Astrocyte (in vitro differentiated cells and primary cell): ENCODE data around the gene KREMEN1. TPM values are rescaled to one million over a fixed set of nuclear protein-coding genes. Genes with fewer than 3 reads are reported as not detected.

Experiments
- DNase-seq: peaks from one replicate; pipeline ENCODE4 v3.0.0-alpha.2; 2010; ENCODE audit warnings: low read depth
- FAIRE-seq: peaks from 2 replicates; lab custom pipeline; 2011; peaks lifted over from hg19 to GRCh38; lab: Jason Lieb, UNC
- H2AFZ ChIP-seq: 2 replicates; pipeline ENCODE4 v1.6.0; 2012; ENCODE audit warnings: low read depth, low read length, inconsistent platforms
- H3K27ac ChIP-seq: 2 replicates; pipeline ENCODE4 v1.5.1; 2011; ENCODE audit warnings: low read depth, low read length, inconsistent platforms
- H3K27me3 ChIP-seq: 2 replicates; pipeline ENCODE4 v1.6.0; 2011; ENCODE audit warnings: low read length, inconsistent platforms; ENCODE audit not compliant: insufficient read depth
- H3K36me3 ChIP-seq: 2 replicates; pipeline ENCODE4 v1.5.1; 2011; ENCODE audit warnings: low read length, inconsistent platforms; ENCODE audit not compliant: insufficient read depth
- H3K4me1 ChIP-seq: 2 replicates; pipeline ENCODE4 v1.5.1; 2011; ENCODE audit warnings: low read length, inconsistent platforms; ENCODE audit not compliant: insufficient read depth
- H3K4me2 ChIP-seq: 2 replicates; pipeline ENCODE4 v1.6.0; 2012; ENCODE audit warnings: low read length, inconsistent platforms
- H3K4me3 ChIP-seq: 2 replicates; pipeline ENCODE4 v1.5.1; 2011; ENCODE audit warnings: low read depth, mild to moderate bottlenecking, low read length, inconsistent platforms; ENCODE audit not compliant: insufficient read depth
- H3K79me2 ChIP-seq: 2 replicates; pipeline ENCODE4 v1.6.0; 2012; ENCODE audit warnings: mild to moderate bottlenecking, low read length, inconsistent platforms; ENCODE audit not compliant: insufficient read depth
- H3K9ac ChIP-seq: 2 replicates; pipeline ENCODE4 v1.6.0; 2012; ENCODE audit warnings: mild to moderate bottlenecking, low read length, inconsistent platforms
- H3K9me3 ChIP-seq: 2 replicates; pipeline ENCODE4 v1.5.1; 2012; ENCODE audit warnings: low read depth, mild to moderate bottlenecking, low read length, inconsistent platforms; ENCODE audit not compliant: insufficient read depth
- H4K20me1 ChIP-seq: 2 replicates; pipeline ENCODE4 v1.6.0; 2012; ENCODE audit warnings: low read length, inconsistent platforms; ENCODE audit not compliant: insufficient read depth
- H3K27ac Mint-ChIP-seq: one replicate; pipeline ENCODE4 v1.8.0; 2021; ENCODE audit warnings: mild to moderate bottlenecking, mixed read lengths; ENCODE audit not compliant: unreplicated experiment
- H3K27me3 Mint-ChIP-seq: one replicate; pipeline ENCODE4 v1.8.0; 2021; ENCODE audit warnings: low read depth, mixed read lengths; ENCODE audit not compliant: unreplicated experiment
- H3K36me3 Mint-ChIP-seq: one replicate; pipeline ENCODE4 v1.8.0; 2021; ENCODE audit warnings: low read depth, mixed read lengths; ENCODE audit not compliant: unreplicated experiment
- H3K4me1 Mint-ChIP-seq: one replicate; pipeline ENCODE4 v1.8.0; 2021; ENCODE audit warnings: low read depth, mixed read lengths; ENCODE audit not compliant: unreplicated experiment
- H3K4me3 Mint-ChIP-seq: one replicate; pipeline ENCODE4 v1.8.0; 2021; ENCODE audit warnings: mild to moderate bottlenecking, moderate library complexity, mixed read lengths; ENCODE audit not compliant: unreplicated experiment
- H3K9me3 Mint-ChIP-seq: one replicate; pipeline ENCODE4 v1.8.0; 2021; ENCODE audit warnings: mild to moderate bottlenecking, mixed read lengths; ENCODE audit not compliant: unreplicated experiment
- CTCF ChIP-seq: IDR thresholded peaks from 2 replicates; pipeline ENCODE4 v1.5.1; 2011; ENCODE audit warnings: low read depth, mild to moderate bottlenecking, inconsistent platforms, low read length, moderate library complexity; ENCODE audit not compliant: insufficient read depth
- EZH2 ChIP-seq: IDR thresholded peaks from 2 replicates; pipeline ENCODE4 v1.6.1; 2012; ENCODE audit warnings: mild to moderate bottlenecking, low read length, inconsistent platforms; ENCODE audit not compliant: insufficient read depth
- total RNA-seq: library from RNA; stranded (reverse); gene quantifications from 2 replicates; pipeline ENCODE4 v1.2.1, GENCODE V29; 2021

KREMEN1 gene
- total RNA-seq, 1 donor from 2014 or later = 3.3 TPM

- DNase-seq (no peak), FAIRE-seq (no peak)
- Mint-ChIP-seq H3K36me3 (peaks cover 4% of the 10 kb centered on the region), H3K9me3 (peaks cover 4% of the 10 kb centered on the region), H3K4me1 (no peaks in the 10 kb centered on the region), H3K27me3 (peaks cover 13% of the 10 kb centered on the region), H3K27ac (no peak overlapping the region), H3K4me3 (no peak overlapping the region)
- H3K9ac ChIP-seq = no peak overlapping the region
- H3K36me3 ChIP-seq = no peaks in the 10 kb centered on the region
- no peak overlapping the region for H3K4me2 ChIP-seq
- no peak overlapping the region for H3K27ac ChIP-seq
- no peak for TF ChIP-seq EZH2
- no peak overlapping the region for H2AFZ ChIP-seq
- H3K4me1 ChIP-seq = no peaks in the 10 kb centered on the region
- no peaks in the 10 kb centered on the region for H3K79me2 ChIP-seq
- H4K20me1 ChIP-seq = no peaks in the 10 kb centered on the region
- H3K27me3 ChIP-seq = no peaks in the 10 kb centered on the region
- no peak overlapping the region for H3K4me3 ChIP-seq
- H3K9me3 ChIP-seq = no peaks in the 10 kb centered on the region
Measured at GRCh38 chr22:29113319-29113718, 40.5 kb downstream of the KREMEN1 start.

- no peaks in the 10 kb centered on the region for H3K79me2 ChIP-seq
- Mint-ChIP-seq H3K4me3 (no peak overlapping the region), H3K27ac (no peak overlapping the region)
Measured at GRCh38 chr22:29114392-29114791, 41.6 kb downstream of the KREMEN1 start.

GRCh38 chr22:29115682-29116288 is 43.0 kb downstream of the KREMEN1 start:
- Histone ChIP-seq H3K4me1 (no peaks in the 10 kb centered on the region), H3K9me3 (no peaks in the 10 kb centered on the region), H4K20me1 (no peaks in the 10 kb centered on the region), H3K79me2 (no peaks in the 10 kb centered on the region), H3K27ac (no peak overlapping the region), H3K4me2 (no peak overlapping the region), H3K27me3 (no peaks in the 10 kb centered on the region), H3K36me3 (no peaks in the 10 kb centered on the region), H3K4me3 (no peak overlapping the region), H3K9ac (no peak overlapping the region), H2AFZ (no peak overlapping the region)
- DNase-seq = no peak
- TF ChIP-seq CTCF = no peak
- no peak for TF ChIP-seq EZH2
- H3K27ac Mint-ChIP-seq = no peak overlapping the region
- no peaks in the 10 kb centered on the region for H3K4me1 Mint-ChIP-seq
- peaks cover 4% of the 10 kb centered on the region for H3K36me3 Mint-ChIP-seq
- no peak overlapping the region for H3K4me3 Mint-ChIP-seq
- peaks cover 13% of the 10 kb centered on the region for H3K9me3 Mint-ChIP-seq
- H3K27me3 Mint-ChIP-seq = peaks cover 14% of the 10 kb centered on the region
- no peak for FAIRE-seq

More at GRCh38 chr22:29114392-29114791, 41.6 kb downstream of the KREMEN1 start:
- Histone ChIP-seq H3K27ac (no peak overlapping the region), H3K9me3 (no peaks in the 10 kb centered on the region), H2AFZ (no peak overlapping the region), H3K27me3 (no peaks in the 10 kb centered on the region), H4K20me1 (no peaks in the 10 kb centered on the region), H3K4me3 (no peak overlapping the region), H3K9ac (no peak overlapping the region), H3K4me2 (no peak overlapping the region), H3K36me3 (no peaks in the 10 kb centered on the region), H3K4me1 (no peaks in the 10 kb centered on the region)
- Mint-ChIP-seq H3K9me3 (peaks cover 6% of the 10 kb centered on the region), H3K4me1 (no peaks in the 10 kb centered on the region), H3K36me3 (peaks cover 4% of the 10 kb centered on the region), H3K27me3 (peaks cover 13% of the 10 kb centered on the region)
- DNase-seq (no peak), FAIRE-seq (no peak)
- TF ChIP-seq CTCF = no peak
- TF ChIP-seq EZH2 = no peak
